ENCODE data around the gene MIEF2.
"Not testable (repeated sequence)": the region's sequence is repeated elsewhere in the genome, so short reads cannot be mapped to it uniquely, and the experiment has no call there.

The MIEF2 gene

GRCh38 chr17:18298061-18298460, 37.6 kb downstream of the MIEF2 start:
- not testable (repeated sequence) for DNase-seq

- peak; percentile 19 to 59 (median 44) for DNase-seq
These were observed 40.4 kb downstream of the MIEF2 start for GRCh38 chr17:18300725-18301480.

DNA sequence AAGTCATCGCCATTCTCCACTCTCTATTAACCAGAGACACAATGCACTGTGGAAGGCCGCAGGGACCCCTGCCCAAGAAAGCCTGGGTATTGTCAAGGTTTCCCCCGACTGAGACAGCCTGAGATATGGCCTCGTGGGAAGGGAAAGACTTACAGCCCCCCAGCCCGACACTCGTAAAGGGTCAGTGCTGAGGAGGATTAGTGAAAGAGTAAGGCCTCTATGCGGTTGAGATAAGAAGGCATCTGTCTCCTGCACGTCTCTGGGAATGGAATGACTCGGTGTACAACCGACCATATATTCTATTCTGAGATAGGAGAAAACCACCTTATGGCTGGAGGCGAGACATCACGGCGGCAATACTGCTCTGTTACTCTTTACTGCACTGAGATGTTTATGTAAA, 42.7 kb downstream of the MIEF2 start:
- DNase-seq, result not testable (repeated sequence)

- no peak for DNase-seq
These were observed 48.7 kb downstream of the MIEF2 start for GRCh38 chr17:18309202-18309601.

- peak in 3 of 4 experiments; percentile 16 to 36 (median 23) for DNase-seq
These were observed 53.7 kb downstream of the MIEF2 start for GRCh38 chr17:18314059-18314730.

DNA sequence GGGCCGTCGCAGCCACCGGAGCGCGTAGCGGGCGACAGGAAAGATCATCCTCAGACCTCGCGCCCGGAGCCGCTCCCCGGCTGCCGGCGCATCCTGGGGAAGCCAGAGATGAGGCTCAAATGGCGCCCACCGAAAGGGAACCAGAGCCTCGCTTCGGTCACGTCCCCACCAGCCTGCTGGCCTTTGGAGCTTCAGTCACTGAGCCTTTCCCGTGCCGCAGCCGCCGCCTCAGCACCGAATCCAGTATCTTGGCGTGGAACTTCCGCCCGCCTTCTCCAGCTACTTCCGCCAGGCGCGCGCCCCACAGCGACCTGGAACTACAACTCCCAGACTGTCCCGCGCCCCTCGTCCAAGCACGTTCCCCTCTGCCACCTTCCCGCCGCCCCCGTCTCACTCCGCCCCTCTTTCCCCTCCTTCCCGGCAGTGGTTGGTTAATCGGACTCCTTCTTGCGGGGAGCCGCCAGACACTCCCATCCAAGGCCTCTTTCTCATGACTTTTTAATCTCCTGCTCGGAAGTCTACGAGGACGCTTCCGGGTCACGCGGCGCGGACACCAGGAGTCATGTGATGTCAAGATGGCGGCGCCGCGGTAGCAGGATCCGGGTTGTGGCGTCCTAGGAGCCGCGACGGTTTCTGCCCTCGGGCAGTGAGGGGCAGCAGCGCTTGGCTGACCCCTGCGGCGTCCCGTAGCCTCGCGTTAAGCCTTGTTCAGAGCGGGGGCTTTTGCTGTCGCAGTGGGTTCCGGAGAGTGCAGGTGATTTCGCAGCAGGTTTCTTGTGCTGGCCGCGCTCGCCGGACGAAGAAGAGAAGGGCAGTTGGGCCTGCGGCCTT, 54.5 kb downstream of the MIEF2 start, which contains the start of the genes SMCR8 and TOP3A:
SMCR8 (plus strand) TSS at position 563 of the 831 bp plus-strand sequence. CDS start 497 bp downstream, outside the sequence.
TOP3A (minus strand) TSS at position 264 of the 831 bp plus-strand sequence; CDS start at position 48, 216 bp downstream.
- peak; percentile 97 to 99 (median 98) for DNase-seq

DNA sequence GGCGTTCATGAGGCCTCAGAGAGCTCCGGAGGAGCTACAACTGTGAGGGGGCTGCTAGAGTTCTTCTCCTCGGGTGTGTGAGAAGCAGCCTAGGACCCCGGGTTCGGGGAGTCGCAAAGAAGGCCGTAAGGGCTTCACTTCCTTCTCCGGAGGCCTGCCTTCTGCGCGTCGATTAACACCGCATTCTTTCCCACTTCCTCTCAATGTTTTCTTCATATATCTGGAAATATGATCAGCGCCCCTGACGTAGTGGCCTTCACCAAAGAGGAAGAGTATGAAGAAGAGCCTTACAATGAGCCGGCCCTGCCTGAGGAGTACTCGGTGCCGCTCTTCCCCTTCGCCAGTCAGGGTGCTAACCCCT, 55.1 kb downstream of the MIEF2 start:
- DNase-seq, result peak; percentile 69 to 82 (median 72)

DNA sequence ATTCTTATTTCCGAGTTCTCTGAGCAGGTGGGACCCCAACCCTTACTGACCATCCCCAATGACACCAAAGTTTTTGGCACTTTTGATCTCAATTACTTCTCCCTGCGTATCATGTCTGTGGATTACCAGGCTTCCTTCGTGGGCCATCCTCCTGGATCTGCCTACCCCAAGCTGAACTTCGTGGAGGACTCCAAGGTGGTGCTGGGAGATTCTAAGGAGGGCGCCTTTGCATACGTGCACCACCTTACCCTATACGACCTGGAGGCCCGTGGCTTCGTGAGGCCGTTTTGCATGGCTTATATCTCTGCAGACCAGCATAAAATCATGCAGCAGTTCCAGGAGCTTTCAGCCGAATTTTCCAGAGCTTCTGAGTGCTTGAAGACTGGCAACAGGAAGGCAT, 55.5 kb downstream of the MIEF2 start:
- DNase-seq, result no peak

Measured in suppressor macrophage (primary cell).